OCI-LY1 (cell line): ENCODE results near the gene DAZAP2.

Experiments used
- EZH2 ChIP-seq: fragments of 200-600 bp; sonication (generic), shearing (Covaris generic); IDR thresholded peaks from 2 replicates; pipeline ENCODE4 v1.8.0; 2017; ENCODE audit warnings: borderline replicate concordance, mixed run types, mild to moderate bottlenecking, antibody characterized with exemption, low read length, moderate library complexity, mixed read lengths
- TF ChIP-seq, protein P1 (sequence below): fragments of 200-600 bp; sonication (generic), shearing (Covaris generic); IDR thresholded peaks from 2 replicates; pipeline ENCODE4 v1.5.1; 2017; ENCODE audit warnings: mild to moderate bottlenecking, antibody characterized with exemption, low read length, moderate library complexity, mixed read lengths

DNA sequence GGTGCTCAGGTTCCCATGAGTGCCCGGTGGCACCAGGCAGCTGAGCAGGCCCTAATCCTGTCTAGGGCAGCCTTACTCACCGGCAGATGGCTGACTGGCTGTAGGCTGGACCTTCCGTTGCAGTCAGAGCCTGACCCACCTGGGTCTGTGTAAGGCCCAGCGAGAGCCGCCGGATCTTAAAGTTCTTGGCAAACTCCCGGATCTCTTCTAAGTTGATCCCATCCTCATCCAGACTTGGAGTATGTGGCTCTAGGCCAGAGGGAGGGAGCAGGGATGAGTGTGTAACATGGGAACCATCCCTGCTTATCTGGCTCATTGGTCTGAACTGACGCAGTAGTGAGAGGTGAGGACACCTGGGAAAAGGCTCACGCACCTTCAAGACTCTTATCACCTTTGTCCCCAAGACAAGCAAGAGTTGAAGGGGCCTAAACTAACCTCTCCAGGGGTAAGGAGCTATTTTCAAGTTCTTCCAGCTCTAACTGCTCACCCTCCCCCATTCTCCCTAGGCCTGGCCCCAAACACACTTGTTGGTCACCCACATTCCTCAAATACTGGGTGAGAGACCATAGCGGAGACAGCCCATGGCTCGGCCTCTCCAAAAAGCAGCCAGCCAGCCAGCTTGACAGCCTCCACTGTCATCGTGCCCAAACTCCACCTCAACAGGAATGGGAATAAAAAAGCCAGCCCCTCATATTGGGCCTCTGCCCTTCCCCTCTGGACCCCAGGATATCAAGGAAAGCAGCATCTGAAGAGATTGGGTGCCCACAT lies 46.9 kb upstream of the DAZAP2 start:
- TF ChIP-seq, protein P1, sequence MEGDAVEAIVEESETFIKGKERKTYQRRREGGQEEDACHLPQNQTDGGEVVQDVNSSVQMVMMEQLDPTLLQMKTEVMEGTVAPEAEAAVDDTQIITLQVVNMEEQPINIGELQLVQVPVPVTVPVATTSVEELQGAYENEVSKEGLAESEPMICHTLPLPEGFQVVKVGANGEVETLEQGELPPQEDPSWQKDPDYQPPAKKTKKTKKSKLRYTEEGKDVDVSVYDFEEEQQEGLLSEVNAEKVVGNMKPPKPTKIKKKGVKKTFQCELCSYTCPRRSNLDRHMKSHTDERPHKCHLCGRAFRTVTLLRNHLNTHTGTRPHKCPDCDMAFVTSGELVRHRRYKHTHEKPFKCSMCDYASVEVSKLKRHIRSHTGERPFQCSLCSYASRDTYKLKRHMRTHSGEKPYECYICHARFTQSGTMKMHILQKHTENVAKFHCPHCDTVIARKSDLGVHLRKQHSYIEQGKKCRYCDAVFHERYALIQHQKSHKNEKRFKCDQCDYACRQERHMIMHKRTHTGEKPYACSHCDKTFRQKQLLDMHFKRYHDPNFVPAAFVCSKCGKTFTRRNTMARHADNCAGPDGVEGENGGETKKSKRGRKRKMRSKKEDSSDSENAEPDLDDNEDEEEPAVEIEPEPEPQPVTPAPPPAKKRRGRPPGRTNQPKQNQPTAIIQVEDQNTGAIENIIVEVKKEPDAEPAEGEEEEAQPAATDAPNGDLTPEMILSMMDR = no peak
- no peak for TF ChIP-seq EZH2
